HG03097 (cell line): Measurements from ENCODE around the gene HAPLN3.

ENCODE experiments used
- ATAC-seq: cut with Tn5 transposase; IDR thresholded peaks from one replicate; pipeline ENCODE4 v1.9.1; 2021; ENCODE audit not compliant: unreplicated experiment, low FRiP score

Gene HAPLN3

DNA sequence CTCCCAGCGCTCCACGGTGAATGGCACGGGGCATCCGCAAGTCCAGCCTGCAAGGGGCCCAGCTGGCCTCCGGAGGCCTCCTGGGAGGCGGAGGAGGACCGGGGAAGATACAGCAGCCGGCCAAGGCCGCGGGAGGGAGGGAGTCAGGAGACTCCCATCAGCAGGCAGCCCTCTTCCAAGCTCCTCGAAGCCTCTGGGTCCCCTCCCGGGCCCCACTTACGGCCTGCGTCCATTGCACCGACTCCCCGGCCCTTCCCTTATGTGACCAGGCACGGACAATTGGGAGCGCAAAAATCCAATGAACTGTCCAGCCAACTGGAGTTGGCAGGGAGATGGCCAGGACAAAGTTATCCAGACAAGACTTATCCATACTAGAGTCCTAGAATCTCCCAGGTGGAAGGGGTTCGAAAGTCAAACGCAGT lies 17.2 kb upstream of the HAPLN3 start:
- no peak for ATAC-seq

DNA sequence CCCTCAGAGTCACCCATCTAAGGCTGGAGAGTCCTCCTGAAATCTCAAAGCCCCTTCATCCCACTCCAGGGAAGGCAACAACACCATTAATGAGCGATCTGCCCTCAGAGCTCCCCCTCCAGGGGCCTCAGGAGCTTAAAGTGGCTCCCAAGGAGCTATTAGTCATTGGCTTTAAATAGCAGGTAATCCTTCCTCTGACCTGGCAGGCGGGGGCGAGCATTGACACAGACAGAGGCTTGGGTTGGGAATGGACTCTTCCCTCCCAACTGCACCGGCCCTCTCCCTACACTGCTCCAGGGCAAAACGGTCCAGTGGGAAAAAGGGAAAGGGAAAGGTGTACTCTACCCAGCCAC lies 16.4 kb upstream of the HAPLN3 start:
- no peak for ATAC-seq

DNA sequence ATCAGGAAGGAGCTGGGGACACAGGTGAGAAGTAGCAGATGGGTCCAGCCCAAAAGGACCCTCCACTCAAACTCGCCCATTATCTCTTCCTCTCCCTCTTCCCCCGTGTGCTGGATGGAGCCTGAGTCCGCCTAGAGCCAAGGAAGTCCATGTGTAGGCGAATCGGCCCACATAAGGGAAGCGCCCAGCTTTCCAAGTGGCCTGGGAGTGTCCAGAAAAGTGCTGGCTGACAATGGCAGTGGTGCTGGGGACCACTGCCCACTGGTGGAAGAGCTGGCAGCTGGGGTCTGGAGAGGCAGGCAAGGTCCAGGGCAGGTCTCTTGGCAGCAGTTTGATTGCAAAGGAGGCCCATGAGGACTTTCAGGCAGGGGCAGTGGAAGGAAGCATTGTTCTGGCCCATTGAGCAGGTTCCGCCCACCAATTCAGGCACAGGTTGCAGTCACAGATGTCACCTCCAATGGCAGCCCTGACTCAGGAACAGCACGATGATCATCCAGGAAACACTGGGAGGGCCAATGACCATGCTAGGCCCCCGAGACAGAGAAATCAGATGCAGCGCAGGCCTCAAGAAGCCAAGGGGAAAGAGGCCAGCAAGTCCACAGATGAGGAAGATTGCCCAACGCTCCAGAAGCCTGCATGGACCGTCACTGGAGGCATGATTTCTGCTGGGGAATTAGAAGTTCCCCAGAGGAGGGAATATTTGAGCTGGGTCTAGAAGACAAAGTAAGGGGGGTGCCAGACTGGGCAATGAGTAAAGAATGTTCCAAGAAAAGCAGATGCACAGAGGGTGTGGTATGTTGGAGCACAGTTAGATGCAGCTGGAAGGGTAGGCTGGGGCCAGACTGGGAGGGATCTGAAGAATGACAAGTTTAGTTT lies 14.8 kb upstream of the HAPLN3 start:
- ATAC-seq, result no peak

DNA sequence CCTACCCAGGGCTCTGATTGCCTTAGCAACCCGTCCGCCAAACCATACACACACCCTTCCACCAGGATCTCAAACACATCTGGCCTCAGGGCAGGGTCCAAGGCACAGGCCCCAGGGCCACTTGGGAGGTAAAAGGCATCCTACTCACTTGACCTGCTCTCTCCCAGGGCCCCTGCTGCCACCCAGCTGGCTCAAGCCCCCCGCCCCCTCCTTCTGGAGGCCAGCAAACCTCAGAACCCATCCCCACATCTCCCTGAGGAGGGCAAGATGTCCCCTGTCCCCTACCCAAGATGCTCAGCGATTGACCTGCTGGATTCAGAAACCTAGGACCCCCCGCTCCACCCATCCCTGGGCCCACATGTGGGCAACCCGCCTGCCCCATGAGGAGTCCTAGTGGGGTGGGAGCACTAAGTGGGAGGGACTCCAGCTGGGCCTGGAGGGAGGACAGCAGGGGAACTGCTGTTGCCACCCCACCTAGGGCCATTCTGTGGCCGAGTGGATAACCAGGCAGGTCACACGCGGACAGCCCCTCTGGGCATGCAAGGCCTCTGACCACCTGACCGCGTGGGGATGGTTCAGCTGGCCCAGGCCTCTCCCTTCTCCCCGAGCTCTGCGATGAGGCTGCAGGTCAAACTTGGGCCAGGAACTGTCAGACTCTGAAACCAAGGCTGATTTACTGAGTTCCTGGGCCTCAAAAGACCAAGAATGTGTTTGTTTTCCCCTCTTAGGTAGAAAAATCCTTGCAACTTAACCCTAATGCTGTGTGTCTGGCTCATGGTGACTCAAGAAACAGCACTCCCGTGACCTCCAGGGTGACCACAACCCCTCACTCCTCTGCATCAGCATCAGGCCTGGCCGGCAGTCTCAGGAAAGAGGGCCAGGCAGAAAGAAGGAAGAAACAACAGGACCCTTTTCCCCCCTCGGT lies 13.6 kb upstream of the HAPLN3 start:
- ATAC-seq, result no peak

DNA sequence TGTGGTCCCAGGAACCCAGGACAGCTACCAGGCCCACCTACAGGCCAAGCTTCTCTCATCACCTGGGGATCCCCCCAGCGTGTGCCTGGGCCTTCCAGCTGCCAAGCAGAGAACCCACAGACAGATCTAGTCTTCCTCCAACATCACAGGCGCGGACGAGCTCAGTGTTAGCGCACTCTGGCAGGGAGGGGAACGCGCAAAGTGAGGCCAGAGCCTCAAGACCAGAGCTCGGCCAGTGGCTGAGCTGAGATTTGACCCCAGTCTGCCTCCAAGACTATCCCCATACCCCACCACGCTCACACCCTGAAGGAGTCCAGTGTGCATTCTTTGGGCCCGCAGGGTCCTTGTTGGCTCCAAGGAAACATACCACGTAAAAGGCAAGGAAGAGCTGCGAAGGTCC lies 12.8 kb upstream of the HAPLN3 start:
- ATAC-seq, result no peak

DNA sequence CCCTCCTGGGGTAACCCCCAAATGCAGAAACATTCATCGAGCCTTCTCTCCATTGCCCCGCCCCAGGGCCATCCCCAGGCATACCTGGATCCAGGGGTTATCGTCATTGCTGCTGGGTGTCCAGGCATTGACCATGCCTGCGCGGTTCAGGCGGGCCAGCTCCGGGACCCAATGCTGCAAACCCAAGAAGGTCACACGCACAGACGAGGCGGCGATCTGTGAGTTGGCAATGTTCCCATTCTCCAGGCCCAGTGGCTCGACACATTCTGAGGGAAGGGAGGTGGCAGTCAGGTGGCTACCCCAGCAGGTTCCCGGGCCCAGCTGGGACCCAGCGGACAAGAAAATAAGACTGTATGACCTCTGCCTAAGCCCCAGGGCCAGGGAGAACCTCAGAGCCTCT lies 11.8 kb upstream of the HAPLN3 start:
- no peak for ATAC-seq

DNA sequence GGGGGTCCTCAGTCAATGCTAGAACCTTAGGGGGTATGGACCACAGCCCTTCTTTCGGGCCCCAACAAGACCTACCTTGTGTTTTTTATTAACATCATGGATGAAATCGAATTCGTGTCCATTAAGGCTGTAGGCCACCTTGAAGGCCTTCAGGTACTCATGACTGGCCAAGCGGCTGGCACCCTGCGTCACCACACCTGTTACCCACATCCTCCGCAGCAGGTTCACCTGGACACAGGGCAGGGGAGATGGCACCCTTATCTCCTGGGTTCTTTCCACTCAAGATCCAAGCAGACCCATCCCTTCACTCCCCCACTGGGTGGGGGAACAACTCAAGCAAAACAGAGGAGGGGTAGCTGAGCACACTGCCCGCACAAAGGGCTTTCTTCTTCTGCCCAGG lies 11.2 kb upstream of the HAPLN3 start:
- no peak for ATAC-seq

DNA sequence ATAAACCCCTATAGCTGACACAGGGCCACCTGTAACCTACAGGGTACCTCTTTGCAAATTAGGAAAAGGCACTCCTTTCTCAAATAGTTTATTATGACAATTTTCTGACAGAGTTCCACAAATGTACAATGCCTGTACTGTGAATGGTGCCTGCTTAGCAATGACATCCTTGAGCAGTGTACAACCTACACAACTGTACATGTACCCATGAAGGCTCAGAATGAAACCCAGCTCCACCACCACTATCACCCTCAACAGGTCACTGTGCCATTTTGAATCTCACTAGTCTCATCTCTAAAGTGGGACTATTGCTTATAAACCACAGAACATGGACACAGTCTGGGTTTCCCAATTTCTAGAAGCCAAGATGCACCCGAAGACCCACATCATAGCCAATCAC lies 10.8 kb upstream of the HAPLN3 start:
- no peak for ATAC-seq

DNA sequence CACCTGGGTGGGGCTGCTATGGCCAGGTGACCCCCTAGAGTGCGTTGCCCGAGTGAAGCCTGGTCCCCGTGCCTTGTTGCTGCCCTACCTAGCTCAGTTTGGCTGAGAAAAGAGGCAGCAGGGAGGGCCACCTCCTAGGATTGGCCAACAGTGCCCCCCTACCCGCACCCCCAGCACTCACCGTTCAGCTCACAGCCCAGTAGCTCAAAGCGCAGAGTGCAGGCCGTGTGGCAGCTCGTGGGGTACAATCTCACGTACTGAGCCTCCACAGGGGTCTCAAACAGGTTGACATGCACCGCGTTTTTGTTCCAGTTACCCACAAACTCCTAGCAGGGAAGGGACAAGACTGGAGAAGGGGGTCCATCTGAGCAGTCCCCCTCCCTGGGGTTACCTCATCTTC lies 10.2 kb upstream of the HAPLN3 start:
- no peak for ATAC-seq

DNA sequence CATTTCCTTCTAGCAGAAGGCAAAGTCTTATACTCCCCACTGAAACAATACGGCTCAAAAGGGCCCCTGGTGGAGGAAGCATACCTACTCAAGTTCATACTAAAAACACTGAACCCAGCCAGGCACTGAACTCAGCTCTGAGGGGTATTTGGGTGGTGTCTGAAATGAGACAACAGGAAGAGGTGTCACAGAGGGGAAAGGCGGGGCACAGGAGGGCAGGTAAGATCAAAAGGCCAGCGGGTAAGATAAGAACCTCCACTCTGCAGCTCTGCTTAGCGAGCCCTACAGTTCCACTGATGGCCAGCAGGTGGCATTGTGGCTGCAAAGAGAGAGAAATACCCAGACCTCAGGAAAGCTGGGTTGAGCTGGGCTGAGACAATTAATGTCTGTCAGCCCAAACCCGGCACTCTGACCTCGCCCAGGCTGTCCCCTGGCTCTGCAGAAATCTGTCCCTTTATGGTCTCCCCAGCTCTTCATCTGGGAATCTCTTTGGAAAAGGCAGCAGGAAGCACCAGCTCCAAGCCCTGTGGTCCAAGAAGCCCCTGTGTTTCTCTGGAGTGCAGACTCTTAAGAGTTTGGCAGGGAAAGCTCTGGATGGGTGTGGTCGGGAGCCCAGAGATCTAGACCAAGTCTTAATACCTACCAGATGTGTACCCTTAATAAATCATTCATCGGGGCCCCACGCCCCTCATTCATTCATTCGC lies 9.4 kb upstream of the HAPLN3 start:
- ATAC-seq, result peak; percentile 84

DNA sequence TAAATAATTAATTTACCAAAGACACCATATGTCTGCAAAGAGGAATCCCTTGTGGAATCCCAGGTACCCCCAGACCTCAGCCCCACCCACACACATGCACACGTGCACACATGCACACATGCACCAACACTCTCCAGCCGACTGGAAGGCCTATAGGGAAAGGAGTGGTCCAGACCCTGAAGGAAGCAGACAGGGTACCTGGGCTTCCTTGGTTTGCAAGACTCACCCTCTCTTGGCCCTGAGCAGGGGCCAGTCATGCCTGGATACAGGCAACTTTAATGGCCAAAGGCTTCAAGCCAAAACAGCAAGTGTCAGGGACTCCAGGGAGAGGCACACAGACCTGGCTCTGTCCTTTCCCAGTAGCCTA lies 8.9 kb upstream of the HAPLN3 start:
- no peak for ATAC-seq

DNA sequence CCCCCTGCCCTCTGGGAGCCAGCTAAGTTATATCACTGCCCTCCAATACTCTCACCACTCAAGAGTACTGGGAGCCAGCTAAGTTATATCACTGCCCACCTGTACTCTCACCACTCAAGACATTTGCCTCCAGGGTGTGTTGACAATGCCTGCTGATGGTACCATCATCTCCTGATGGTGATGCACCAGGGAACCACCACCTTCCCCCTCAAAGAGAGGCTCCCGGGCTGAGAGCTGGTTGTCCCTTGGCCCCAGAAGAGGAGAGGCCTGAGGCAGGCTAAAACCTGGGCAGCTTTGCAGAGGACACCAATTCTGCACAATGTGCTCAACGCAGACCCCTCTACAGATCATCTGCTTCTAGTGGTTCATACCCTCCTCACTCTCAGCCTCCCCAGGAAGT lies 7.5 kb upstream of the HAPLN3 start:
- ATAC-seq, result no peak

DNA sequence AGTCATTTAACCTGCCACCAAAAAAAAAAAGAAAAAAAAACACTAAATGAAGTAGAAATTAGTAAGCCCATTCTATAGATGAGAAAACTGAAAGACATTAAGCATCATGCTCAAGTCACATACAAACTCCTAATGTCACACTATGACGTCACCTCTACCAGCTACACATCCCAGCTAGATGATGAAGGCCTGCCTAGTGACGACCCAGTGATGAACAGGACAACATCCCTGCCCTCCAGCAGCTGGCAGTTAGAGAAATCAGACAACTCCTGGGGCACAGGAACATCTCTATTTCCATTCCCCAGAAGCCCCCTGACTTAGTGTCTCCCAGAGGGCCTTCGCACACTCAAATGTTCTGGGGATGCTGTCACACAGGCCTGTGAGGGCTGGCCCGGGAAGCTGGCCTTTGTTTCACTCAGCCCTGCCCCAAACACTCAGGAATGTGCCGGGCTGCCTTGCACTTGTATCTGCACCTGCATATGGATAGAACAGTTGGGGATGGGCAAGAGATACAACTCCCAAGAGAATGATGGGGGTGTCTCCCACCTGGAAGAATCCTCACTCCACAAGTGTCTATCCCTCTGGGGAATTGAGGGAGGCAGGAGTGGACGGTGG lies 7.0 kb upstream of the HAPLN3 start:
- ATAC-seq, result no peak

DNA sequence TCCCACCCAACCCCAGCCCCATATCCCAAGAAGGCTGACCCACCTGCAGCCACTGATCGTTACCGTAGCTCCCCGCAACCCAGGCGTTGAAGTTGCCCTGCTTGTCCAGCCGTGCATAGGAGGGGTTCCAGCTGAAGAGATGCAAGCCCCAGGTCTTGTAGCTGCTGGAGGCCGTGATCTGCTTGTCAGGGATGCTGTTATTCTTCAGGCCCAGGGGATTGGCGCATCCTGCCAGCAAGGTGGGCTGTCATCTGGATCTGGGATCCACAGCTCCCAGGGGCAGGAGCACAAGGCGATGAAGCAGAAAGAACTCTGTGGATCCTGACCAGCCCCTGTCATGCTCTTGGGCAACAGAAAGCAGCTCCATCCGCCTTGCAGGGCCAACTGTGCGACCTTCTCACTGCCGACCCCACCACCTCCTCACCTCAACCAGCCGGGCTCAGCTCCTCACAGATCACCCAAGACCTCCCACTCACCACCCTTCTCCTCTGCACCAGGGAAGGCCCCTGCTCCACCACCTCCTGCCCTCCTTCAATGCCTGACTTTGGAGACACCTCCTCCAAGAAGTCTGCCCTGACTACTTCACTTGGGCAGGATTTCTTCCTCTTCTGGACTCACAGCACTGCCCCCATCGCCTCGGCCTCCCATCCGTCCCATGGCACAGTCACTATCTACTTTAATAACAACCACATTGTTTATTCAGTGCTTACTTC lies 6.3 kb upstream of the HAPLN3 start:
- no peak for ATAC-seq

DNA sequence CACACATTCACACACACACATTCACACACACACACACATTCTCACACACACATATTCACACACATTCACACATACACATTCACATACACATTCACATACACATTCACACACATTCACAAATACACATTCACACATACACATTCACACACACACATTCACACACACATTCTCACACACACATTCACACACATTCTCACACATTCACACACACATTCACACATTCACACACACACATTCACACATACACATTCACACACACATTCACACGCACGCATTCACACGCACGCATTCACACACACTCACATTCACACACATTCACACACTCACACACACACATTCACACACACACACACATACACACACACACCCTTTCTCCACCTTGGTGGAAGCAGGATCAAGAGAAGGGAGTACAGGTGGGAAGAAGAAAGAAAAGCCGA lies 5.7 kb upstream of the HAPLN3 start:
- ATAC-seq, result no peak

DNA sequence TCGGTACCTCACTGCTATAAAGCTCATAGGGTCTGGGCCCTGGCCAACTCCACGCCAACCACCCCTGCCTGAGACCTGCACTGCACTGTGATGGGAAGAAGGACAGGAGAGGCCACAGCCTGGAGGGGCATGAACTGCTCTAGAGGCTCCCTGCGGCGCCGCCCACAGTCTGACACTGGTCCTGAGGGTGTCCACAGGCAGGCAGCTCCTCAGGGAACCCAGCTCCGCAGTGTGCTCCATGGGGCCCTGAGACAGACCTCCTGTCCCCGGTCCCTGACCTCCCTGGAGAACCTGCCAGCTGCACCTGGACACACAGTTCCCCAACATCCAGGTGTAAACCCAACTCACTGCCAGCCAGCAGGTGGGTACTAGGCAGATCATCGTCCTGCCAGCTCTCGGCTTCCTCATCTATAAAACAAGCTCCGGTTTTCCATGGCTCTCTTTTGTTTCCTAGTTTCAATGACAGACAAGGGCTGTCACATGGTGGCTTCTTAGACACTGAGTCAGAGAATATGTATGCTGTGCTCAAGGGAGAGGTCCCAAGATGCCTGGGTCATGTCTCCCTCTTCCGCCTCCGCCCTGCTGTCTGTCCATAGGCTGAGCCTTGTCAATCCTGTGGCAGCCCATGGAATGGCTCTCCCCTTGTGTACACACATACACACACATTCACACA lies 5.1 kb upstream of the HAPLN3 start:
- ATAC-seq, result no peak

DNA sequence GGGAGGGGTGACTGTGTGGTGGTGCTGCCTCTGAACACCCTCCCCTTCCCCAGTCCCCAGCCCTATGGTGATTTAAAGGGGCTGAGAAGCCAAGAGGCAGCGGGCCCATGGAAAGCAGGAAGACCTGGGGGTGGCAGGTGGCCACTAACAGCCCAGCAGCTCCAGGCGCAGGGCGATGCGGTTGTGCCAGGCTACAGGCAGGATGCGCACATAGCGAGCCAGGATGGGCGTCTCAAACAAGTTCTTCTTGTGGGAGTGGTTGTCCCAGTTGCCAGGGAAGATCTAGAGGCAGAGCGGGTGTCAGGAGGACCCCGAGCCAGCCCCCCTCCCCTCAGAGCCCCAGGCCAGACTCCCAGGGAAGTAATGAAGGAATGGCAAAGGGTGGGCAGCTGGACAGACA lies 3.9 kb upstream of the HAPLN3 start:
- ATAC-seq, result no peak

DNA sequence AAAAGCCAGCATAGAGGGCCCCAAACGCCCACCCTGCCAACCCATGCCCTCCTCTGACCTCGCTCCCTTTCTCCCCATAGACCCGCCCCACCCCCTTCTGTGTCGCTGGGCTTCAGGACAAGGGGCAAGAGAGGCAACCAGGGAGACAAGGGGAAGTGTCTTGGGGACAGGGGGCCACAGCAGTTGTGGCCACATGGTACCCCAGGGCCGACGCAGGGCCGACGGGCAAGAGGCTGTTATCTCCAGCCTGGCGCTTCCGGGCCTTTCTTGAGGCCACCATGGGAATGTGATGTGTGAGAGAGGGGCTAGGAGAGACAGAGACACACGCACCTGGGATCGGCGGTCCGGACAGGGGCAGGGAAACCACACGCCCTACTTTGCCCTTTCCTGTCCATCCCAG lies 3.4 kb upstream of the HAPLN3 start:
- no peak for ATAC-seq

DNA sequence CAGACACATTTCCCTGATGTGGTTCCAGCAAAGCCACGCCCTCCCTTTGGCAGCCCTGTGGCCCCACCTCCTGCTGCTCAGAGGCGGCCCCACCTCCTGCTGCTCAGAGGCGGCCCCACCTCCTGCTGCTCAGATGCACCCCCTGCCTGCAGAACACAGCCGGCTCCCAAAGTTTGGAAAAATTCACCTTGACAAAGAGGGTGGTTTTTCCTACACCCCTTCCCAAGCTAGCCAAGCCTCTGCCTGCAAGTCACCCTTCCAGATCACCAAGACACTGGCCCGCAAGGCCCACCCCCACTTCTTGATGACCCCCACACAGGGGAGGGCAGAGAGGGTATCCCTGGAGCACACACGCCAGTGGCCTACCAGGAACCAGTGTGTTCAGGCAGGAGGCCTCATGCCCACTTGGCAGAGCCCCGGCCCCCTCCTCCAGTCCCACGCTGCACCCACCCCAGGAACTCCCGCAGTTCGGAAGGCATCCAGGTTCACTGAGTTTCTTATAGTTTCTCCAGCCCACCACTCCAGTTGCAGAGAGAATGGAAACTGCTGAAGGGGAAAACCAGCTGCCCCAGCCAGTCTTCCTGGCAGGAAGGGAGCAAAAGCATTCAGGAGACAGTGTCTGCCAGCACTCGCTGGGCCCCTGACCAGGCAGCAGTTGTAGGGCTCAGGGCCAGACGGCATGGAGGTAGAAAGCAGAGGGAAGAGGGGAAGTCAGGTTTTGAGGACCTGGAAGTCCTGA lies 2.3 kb upstream of the HAPLN3 start:
- peak; percentile 54 for ATAC-seq
